Measurements from ENCODE around the gene ZNHIT3. TPM values are rescaled to one million over a fixed set of nuclear protein-coding genes. Genes with fewer than 3 reads are reported as not detected.

The ZNHIT3 gene
- total and polyA plus RNA-seq, 10 of the 15 experiments (the other 5 are each of a cell fraction or from before 2014, with no cell fraction given) = 34.1 to 128 (median 55.6) TPM

GRCh38 chr17:36460265-36460937, 26.1 kb upstream of the ZNHIT3 start:
- intact Hi-C loops (cut with micrococcal nuclease; ENCODE audit: unreplicated experiment) (no loop called here), in situ Hi-C loops (cut with MboI) (no loop called here)
- RAD21 ChIA-PET (ENCODE audit: unreplicated experiment) = no interaction called here
- Histone ChIP-seq H4K20me1 (ENCODE audit: control insufficient read depth, insufficient read depth) (no peaks in the 10 kb centered on the region; the same call in 1 of the 2 replicates), H3K79me2 (ENCODE audit: control insufficient read depth, insufficient read depth, low read length) (no peaks in the 10 kb centered on the region), H3K4me1 (ENCODE audit: control insufficient read depth, insufficient read depth, low read length) (no peaks in the 10 kb centered on the region), H3K9me3 (replicated peaks; ENCODE audit: control insufficient read depth, insufficient read depth, low read length) (no peaks in the 10 kb centered on the region), H3K27me3 (replicated peaks in 1 of 2; ENCODE audit: control insufficient read depth in 2 of 2, insufficient read depth in 2 of 2, low read length in 1 of 2) (peaks cover 4 to 6% of the 10 kb centered on the region in 2 experiments; a peak in 2 of 4 replicates), H3K4me2 (ENCODE audit: control insufficient read depth, insufficient read depth) (no peak overlapping the region), H3K4me3 (no peak overlapping the region), H3K9ac (ENCODE audit: control insufficient read depth, insufficient read depth, low read length) (no peak overlapping the region), H3K36me3 (ENCODE audit: control insufficient read depth in 2 of 2, insufficient read depth in 2 of 2, low read length in 1 of 2) (no peaks in the 10 kb centered on the region), H2AFZ (ENCODE audit: control insufficient read depth, low read depth, low read length) (no peak overlapping the region), H3K27ac (ENCODE audit: control insufficient read depth, insufficient read depth) (no peak overlapping the region)
- CTCF ChIA-PET = no interaction called here
- SMC1A ChIA-PET (ENCODE audit: uncharacterized antibody, unreplicated experiment) = no interaction called here
- ATAC-seq (no peak), DNase-seq (ENCODE audit: low read depth, low spot score) (no peak), FAIRE-seq (no peak)
- BruUV-seq (replicated peaks) = no TSS peak
- TF ChIP-seq CHD4 (IDR thresholded peaks at IDR 0.05) (no peak), GABPA (IDR thresholded peaks at IDR 0.05; ENCODE audit: low read depth) (no peak), NR2F1 (conservative IDR thresholded peaks at IDR 0.05) (no peak), ZZZ3 (IDR thresholded peaks at IDR 0.05; ENCODE audit: control insufficient read depth, insufficient read length, low read depth) (no peak), RAD51 (IDR thresholded peaks at IDR 0.05) (no peak), KLF5 (IDR thresholded peaks at IDR 0.05; ENCODE audit: partially characterized antibody) (no peak), RAD21 (IDR thresholded peaks at IDR 0.05; ENCODE audit: insufficient read depth, low read depth, low read length) (no peak), MEF2B (IDR thresholded peaks at IDR 0.05; ENCODE audit: partially characterized antibody, poor library complexity, severe bottlenecking) (no peak), CHD2 (IDR thresholded peaks at IDR 0.05; ENCODE audit: borderline replicate concordance, low read depth, low read length) (no peak), ZNF207 (IDR thresholded peaks at IDR 0.05; ENCODE audit: borderline replicate concordance) (no peak), CHD1 (IDR thresholded peaks at IDR 0.05; ENCODE audit: low read depth, low read length) (no peak), NFYA (IDR thresholded peaks at IDR 0.05; ENCODE audit: borderline replicate concordance, low read depth, low read length) (no peak), POLR2A (IDR thresholded peaks at IDR 0.05; ENCODE audit: low read depth, low read length) (no peak), IKZF1 (conservative IDR thresholded peaks at IDR 0.05) (no peak)
- WGBS (ENCODE audit: insufficient coverage, insufficient replicate concordance, low lambda C conversion rate, missing lambda C conversion rate) = 29% methylated on average over 5 of the region's 5 CpGs
- POLR2A ChIA-PET = no interaction called here
